ENCODE data around the gene TMEM100.

The TMEM100 gene

DNA sequence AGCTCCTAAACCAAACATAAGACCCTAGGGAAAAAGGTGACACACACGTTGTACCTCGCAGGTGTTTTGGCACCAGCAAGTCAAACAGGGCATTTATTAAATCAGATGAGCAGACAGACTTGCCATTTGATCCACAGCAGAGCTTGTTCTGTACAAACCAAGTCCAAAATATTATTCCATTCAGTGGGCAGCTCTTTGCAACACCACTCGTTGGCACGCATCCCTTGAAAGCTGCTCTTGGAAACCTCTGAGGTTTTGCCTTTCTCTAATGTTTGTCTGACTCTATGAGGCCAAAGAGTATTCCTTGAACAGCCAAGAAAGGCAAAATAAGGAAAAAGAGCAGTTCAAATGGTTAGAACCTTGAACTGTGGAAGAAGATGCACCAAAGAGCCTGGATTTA, 12.7 kb downstream of the TMEM100 start:
- peaks cover 18% of the 10 kb centered on the region for H3K4me1 ChIP-seq (ENCODE audit: control insufficient read depth, low read length)
- no peak overlapping the region for H3K4me2 ChIP-seq (ENCODE audit: low read length)
- no peaks in the 10 kb centered on the region for H3K27me3 ChIP-seq (ENCODE audit: control insufficient read depth, low read length)
- H3K27ac ChIP-seq (ENCODE audit: low read depth, low read length) = no peak overlapping the region
- H4K20me1 ChIP-seq (ENCODE audit: control insufficient read depth, insufficient read depth, low read depth, low read length) = no peaks in the 10 kb centered on the region
- TF ChIP-seq, protein P1, sequence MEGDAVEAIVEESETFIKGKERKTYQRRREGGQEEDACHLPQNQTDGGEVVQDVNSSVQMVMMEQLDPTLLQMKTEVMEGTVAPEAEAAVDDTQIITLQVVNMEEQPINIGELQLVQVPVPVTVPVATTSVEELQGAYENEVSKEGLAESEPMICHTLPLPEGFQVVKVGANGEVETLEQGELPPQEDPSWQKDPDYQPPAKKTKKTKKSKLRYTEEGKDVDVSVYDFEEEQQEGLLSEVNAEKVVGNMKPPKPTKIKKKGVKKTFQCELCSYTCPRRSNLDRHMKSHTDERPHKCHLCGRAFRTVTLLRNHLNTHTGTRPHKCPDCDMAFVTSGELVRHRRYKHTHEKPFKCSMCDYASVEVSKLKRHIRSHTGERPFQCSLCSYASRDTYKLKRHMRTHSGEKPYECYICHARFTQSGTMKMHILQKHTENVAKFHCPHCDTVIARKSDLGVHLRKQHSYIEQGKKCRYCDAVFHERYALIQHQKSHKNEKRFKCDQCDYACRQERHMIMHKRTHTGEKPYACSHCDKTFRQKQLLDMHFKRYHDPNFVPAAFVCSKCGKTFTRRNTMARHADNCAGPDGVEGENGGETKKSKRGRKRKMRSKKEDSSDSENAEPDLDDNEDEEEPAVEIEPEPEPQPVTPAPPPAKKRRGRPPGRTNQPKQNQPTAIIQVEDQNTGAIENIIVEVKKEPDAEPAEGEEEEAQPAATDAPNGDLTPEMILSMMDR (IDR thresholded peaks at IDR 0.05; ENCODE audit: low read depth, low read length, poor library complexity, severe bottlenecking) = no peak
- no peak for TF ChIP-seq EZH2phosphoT487 (IDR thresholded peaks at IDR 0.05; ENCODE audit: borderline replicate concordance, low read length)
- H3K4me3 ChIP-seq (ENCODE audit: low read length) = no peak overlapping the region
- H3K36me3 ChIP-seq (ENCODE audit: control insufficient read depth, low read length) = no peaks in the 10 kb centered on the region
- no peaks in the 10 kb centered on the region for H3F3A ChIP-seq (ENCODE audit: control insufficient read depth, insufficient read depth)
- H3K9me2 ChIP-seq (replicated peaks; ENCODE audit: control insufficient read depth, low read length) = no peaks in the 10 kb centered on the region
- H3K9me3 ChIP-seq (ENCODE audit: control insufficient read depth, insufficient read depth, low read length) = no peaks in the 10 kb centered on the region
- H3K79me2 ChIP-seq (ENCODE audit: control insufficient read depth, low read length) = no peaks in the 10 kb centered on the region

- Histone ChIP-seq H3K9me3 (ENCODE audit: control insufficient read depth, insufficient read depth, low read length) (no peaks in the 10 kb centered on the region), H4K20me1 (ENCODE audit: control insufficient read depth, insufficient read depth, low read depth, low read length) (no peaks in the 10 kb centered on the region), H3K79me2 (ENCODE audit: control insufficient read depth, low read length) (no peaks in the 10 kb centered on the region), H3K27me3 (ENCODE audit: control insufficient read depth, low read length) (no peaks in the 10 kb centered on the region), H3K4me3 (ENCODE audit: low read length) (no peak overlapping the region), H3F3A (ENCODE audit: control insufficient read depth, insufficient read depth) (no peaks in the 10 kb centered on the region), H3K9me2 (replicated peaks; ENCODE audit: control insufficient read depth, low read length) (no peaks in the 10 kb centered on the region), H3K36me3 (ENCODE audit: control insufficient read depth, low read length) (no peaks in the 10 kb centered on the region), H3K4me1 (ENCODE audit: control insufficient read depth, low read length) (peaks cover 18% of the 10 kb centered on the region), H3K27ac (ENCODE audit: low read depth, low read length) (no peak overlapping the region), H3K4me2 (ENCODE audit: low read length) (no peak overlapping the region)
- TF ChIP-seq EZH2phosphoT487 (IDR thresholded peaks at IDR 0.05; ENCODE audit: borderline replicate concordance, low read length) = no peak
- TF ChIP-seq, protein P1 (IDR thresholded peaks at IDR 0.05; ENCODE audit: low read depth, low read length, poor library complexity, severe bottlenecking) = no peak
These were observed 13.2 kb downstream of the TMEM100 start for GRCh38 chr17:55709440-55709839.

- no peaks in the 10 kb centered on the region for H3K9me2 ChIP-seq (replicated peaks; ENCODE audit: control insufficient read depth, low read length)
- TF ChIP-seq EZH2phosphoT487 (IDR thresholded peaks at IDR 0.05; ENCODE audit: borderline replicate concordance, low read length) = no peak
- TF ChIP-seq, protein P1 (IDR thresholded peaks at IDR 0.05; ENCODE audit: low read depth, low read length, poor library complexity, severe bottlenecking) = no peak
- no peaks in the 10 kb centered on the region for H3F3A ChIP-seq (ENCODE audit: control insufficient read depth, insufficient read depth)
- no peak overlapping the region for H3K4me3 ChIP-seq (ENCODE audit: low read length)
- no peaks in the 10 kb centered on the region for H4K20me1 ChIP-seq (ENCODE audit: control insufficient read depth, insufficient read depth, low read depth, low read length)
- H3K79me2 ChIP-seq (ENCODE audit: control insufficient read depth, low read length) = no peaks in the 10 kb centered on the region
- H3K9me3 ChIP-seq (ENCODE audit: control insufficient read depth, insufficient read depth, low read length) = no peaks in the 10 kb centered on the region
- no peak overlapping the region for H3K4me2 ChIP-seq (ENCODE audit: low read length)
- H3K27ac ChIP-seq (ENCODE audit: low read depth, low read length) = no peak overlapping the region
- no peaks in the 10 kb centered on the region for H3K36me3 ChIP-seq (ENCODE audit: control insufficient read depth, low read length)
- H3K4me1 ChIP-seq (ENCODE audit: control insufficient read depth, low read length) = peaks cover 18% of the 10 kb centered on the region
- H3K27me3 ChIP-seq (ENCODE audit: control insufficient read depth, low read length) = no peaks in the 10 kb centered on the region
These were observed 14.3 kb downstream of the TMEM100 start for GRCh38 chr17:55708175-55708974.
